ENCODE measurements around the gene LEKR1.
"Not testable (repeated sequence)": the region's sequence is repeated elsewhere in the genome, so short reads cannot be mapped to it uniquely, and the experiment has no call there.

Gene LEKR1

GRCh38 chr3:156910831-156911230, 84.7 kb downstream of the LEKR1 start:
- DNase-seq = not testable (repeated sequence)

- not testable (repeated sequence) for DNase-seq
Observed at GRCh38 chr3:156914300-156914699, 88.1 kb downstream of the LEKR1 start.

- DNase-seq = no peak
Observed at GRCh38 chr3:156915372-156915771, 89.2 kb downstream of the LEKR1 start.

- DNase-seq = no peak
Observed at GRCh38 chr3:156918746-156919145, 92.6 kb downstream of the LEKR1 start.

- no peak for DNase-seq
Observed at GRCh38 chr3:156919818-156920217, 93.7 kb downstream of the LEKR1 start.

GRCh38 chr3:156920399-156920798, 94.2 kb downstream of the LEKR1 start:
- DNase-seq = no peak

GRCh38 chr3:156923349-156923748, 97.2 kb downstream of the LEKR1 start:
- DNase-seq = no peak

GRCh38 chr3:156938724-156939123, 112.6 kb downstream of the LEKR1 start:
- DNase-seq = no peak

GRCh38 chr3:156939315-156939714, 113.2 kb downstream of the LEKR1 start:
- no peak for DNase-seq

- no peak for DNase-seq
Observed at GRCh38 chr3:156941311-156941710, 115.2 kb downstream of the LEKR1 start.

- no peak for DNase-seq
Observed at GRCh38 chr3:156948402-156949210, 122.5 kb downstream of the LEKR1 start.

GRCh38 chr3:156952011-156952410, 125.9 kb downstream of the LEKR1 start:
- DNase-seq = no peak

GRCh38 chr3:156957715-156958114, 131.6 kb downstream of the LEKR1 start:
- DNase-seq = no peak

GRCh38 chr3:156963096-156963495, 136.9 kb downstream of the LEKR1 start:
- DNase-seq = no peak

GRCh38 chr3:156964577-156964976, 138.4 kb downstream of the LEKR1 start:
- no peak for DNase-seq

- not testable (repeated sequence) for DNase-seq
Observed at GRCh38 chr3:156966349-156966748, 140.2 kb downstream of the LEKR1 start.

GRCh38 chr3:156973954-156974353, 147.8 kb downstream of the LEKR1 start:
- no peak for DNase-seq

GRCh38 chr3:156974931-156975330, 148.8 kb downstream of the LEKR1 start:
- DNase-seq = no peak

GRCh38 chr3:156975721-156976120, 149.6 kb downstream of the LEKR1 start:
- DNase-seq = no peak

GRCh38 chr3:156976933-156977332, 150.8 kb downstream of the LEKR1 start:
- DNase-seq = no peak

- no peak for DNase-seq
Observed at GRCh38 chr3:156978481-156978961, 152.4 kb downstream of the LEKR1 start.

- no peak for DNase-seq
Observed at GRCh38 chr3:156981005-156981404, 154.9 kb downstream of the LEKR1 start.

- DNase-seq = no peak
Observed at GRCh38 chr3:156983559-156983958, 157.4 kb downstream of the LEKR1 start.

GRCh38 chr3:156985711-156986110, 159.6 kb downstream of the LEKR1 start:
- DNase-seq = no peak

GRCh38 chr3:156987946-156988345, 161.8 kb downstream of the LEKR1 start:
- DNase-seq = no peak
